Fibroblast of lung (primary cell): ENCODE measurements around the gene FERMT2. TPM values are rescaled to one million over a fixed set of nuclear protein-coding genes. Genes with fewer than 3 reads are reported as not detected.

ENCODE experiments used
- DNase-seq, 2 donors: peaks; one replicate each; pipeline versions ENCODE4 v3.0.0 to v3.0.0-alpha.2; 2010; ENCODE audit warnings: low read depth in 2 of 2
- H2AFZ ChIP-seq: 2 replicates; pipeline ENCODE4 v1.5.1; 2012; ENCODE audit warnings: low read length, control low read depth, inconsistent platforms
- H3K27ac ChIP-seq: 2 replicates; pipeline ENCODE4 v1.5.1; 2011; ENCODE audit warnings: low read length, control low read depth; ENCODE audit not compliant: insufficient read depth
- H3K27me3 ChIP-seq: 2 replicates; pipeline ENCODE4 v1.5.1; 2011; ENCODE audit warnings: mild to moderate bottlenecking, low read length; ENCODE audit not compliant: control insufficient read depth, insufficient read depth
- H3K36me3 ChIP-seq: 2 replicates; pipeline ENCODE4 v1.5.1; 2011; ENCODE audit warnings: low read length; ENCODE audit not compliant: control insufficient read depth, insufficient read depth
- H3K4me1 ChIP-seq: 2 replicates; pipeline ENCODE4 v1.5.1; 2011; ENCODE audit warnings: low read length; ENCODE audit not compliant: control insufficient read depth, insufficient read depth; ENCODE audit errors: extremely low read depth
- H3K4me2 ChIP-seq: 2 replicates; pipeline ENCODE4 v1.5.1; 2011; ENCODE audit warnings: low read length, control low read depth; ENCODE audit not compliant: insufficient read depth; ENCODE audit errors: extremely low read depth
- H3K4me3 ChIP-seq, 4 experiments: fragments of 200-600 bp in 1 of 4; sonication (generic) in 1 of 4; replicated peaks in 1 of 4; 2 replicates each; pipeline ENCODE4 v1.5.1; 2011 to 2016; ENCODE audit warnings: low read length in 4 of 4, low read depth in 3 of 4, mild to moderate bottlenecking in 3 of 4, control low read depth in 2 of 4, inconsistent platforms in 1 of 4, mixed read lengths in 1 of 4; ENCODE audit not compliant: insufficient read depth in 1 of 4; ENCODE audit errors: control extremely low read depth in 1 of 4
- H3K79me2 ChIP-seq: 2 replicates; pipeline ENCODE4 v1.5.1; 2012; ENCODE audit warnings: mild to moderate bottlenecking, low read length, inconsistent platforms; ENCODE audit not compliant: control insufficient read depth, insufficient read depth
- H3K9ac ChIP-seq: 2 replicates; pipeline ENCODE4 v1.5.1; 2011; ENCODE audit warnings: mild to moderate bottlenecking, low read length, control low read depth; ENCODE audit not compliant: insufficient read depth
- H3K9me3 ChIP-seq: 2 replicates; pipeline ENCODE4 v1.5.1; 2012; ENCODE audit warnings: low read depth, low read length; ENCODE audit not compliant: control insufficient read depth, insufficient read depth
- H4K20me1 ChIP-seq: 2 replicates; pipeline ENCODE4 v1.5.1; 2011; ENCODE audit warnings: low read length; ENCODE audit not compliant: control insufficient read depth, insufficient read depth; ENCODE audit errors: extremely low read depth
- CTCF ChIP-seq, 2 donors: IDR thresholded peaks in 1 of 2; conservative IDR thresholded peaks in 1 of 2; 1 replicate in 1 of 2; 2 replicates in 1 of 2; pipeline ENCODE4 v1.5.1; 2011 to 2012; ENCODE audit warnings: low read length in 2 of 2, control low read depth in 1 of 2, inconsistent platforms in 1 of 2, low read depth in 1 of 2, mild to moderate bottlenecking in 1 of 2
- EZH2 ChIP-seq: IDR thresholded peaks from 2 replicates; pipeline ENCODE4 v1.5.1; 2012; ENCODE audit warnings: low read length, control low read depth, mild to moderate bottlenecking; ENCODE audit errors: missing control alignments
- polyA plus RNA-seq, 2 donors: library from polyadenylated mRNA; depleted of rRNA in 1 of 2; stranded (reverse) in 1 of 2; unstranded in 1 of 2; fragments of >200 nt; gene quantifications; 2 replicates each; pipeline ENCODE4 v1.2.1, GENCODE V29; 2011 to 2012; ENCODE audit warnings: missing spikeins in 1 of 2
- total RNA-seq: library from RNA; depleted of rRNA; stranded (reverse); fragments of >200 nt; gene quantifications from 2 replicates; pipeline ENCODE4 v1.2.1, GENCODE V29; 2014

Gene FERMT2
- total and polyA plus RNA-seq, 2 donors (not counting 1 experiment from before 2014, with no cell fraction given), result 111 to 439 TPM

- peaks cover 3% of the 10 kb centered on the region for H3K4me1 ChIP-seq
- H3K79me2 ChIP-seq, result peaks cover 85% of the 10 kb centered on the region
Observed at GRCh38 chr14:52898496-52898895, 52.4 kb downstream of the FERMT2 start.

GRCh38 chr14:52895000-52895399 is 55.9 kb downstream of the FERMT2 start:
- peaks cover 3% of the 10 kb centered on the region for H3K4me1 ChIP-seq
- no peak overlapping the region for H3K9ac ChIP-seq
- no peaks in the 10 kb centered on the region for H3K27me3 ChIP-seq
- H4K20me1 ChIP-seq, result peaks cover 2% of the 10 kb centered on the region
- peaks cover 73% of the 10 kb centered on the region for H3K79me2 ChIP-seq
- H3K9me3 ChIP-seq, result no peaks in the 10 kb centered on the region
- no peak overlapping the region for H3K4me3 ChIP-seq
- H3K36me3 ChIP-seq, result peaks cover 3% of the 10 kb centered on the region
- peak overlapping the region; percentile 11 for H3K4me2 ChIP-seq
- H3K27ac ChIP-seq, result no peak overlapping the region
- DNase-seq, result peak; percentile 64 to 65
- H2AFZ ChIP-seq, result no peak overlapping the region
- TF ChIP-seq EZH2, result no peak
- no peak for TF ChIP-seq CTCF (conservative IDR thresholded peaks at IDR 0.05 in 1 of 2, IDR thresholded peaks at IDR 0.05 in 1 of 2; ENCODE audit: low read depth in 1 of 2, low read length in 2 of 2)

More at GRCh38 chr14:52898496-52898895, 52.4 kb downstream of the FERMT2 start:
- Histone ChIP-seq H3K36me3 (peaks cover 6% of the 10 kb centered on the region), H3K27me3 (no peaks in the 10 kb centered on the region), H3K9ac (no peak overlapping the region), H3K4me2 (no peak overlapping the region), H3K9me3 (no peaks in the 10 kb centered on the region), H3K27ac (no peak overlapping the region), H4K20me1 (peaks cover 2% of the 10 kb centered on the region), H2AFZ (no peak overlapping the region), H3K4me3 (no peak overlapping the region)
- DNase-seq, result peak in 1 of 2 donors; percentile 30
- TF ChIP-seq CTCF (conservative IDR thresholded peaks at IDR 0.05 in 1 of 2, IDR thresholded peaks at IDR 0.05 in 1 of 2; ENCODE audit: low read depth in 1 of 2, low read length in 2 of 2) (no peak), EZH2 (no peak)

GRCh38 chr14:52891800-52892199 is 59.0 kb downstream of the FERMT2 start:
- Histone ChIP-seq H3K4me3 (no peak overlapping the region), H2AFZ (no peak overlapping the region), H3K36me3 (peaks cover 6% of the 10 kb centered on the region), H3K4me1 (peaks cover 3% of the 10 kb centered on the region), H4K20me1 (peaks cover 2% of the 10 kb centered on the region), H3K9ac (no peak overlapping the region), H3K27ac (no peak overlapping the region), H3K27me3 (no peaks in the 10 kb centered on the region), H3K79me2 (peaks cover 72% of the 10 kb centered on the region), H3K4me2 (no peak overlapping the region), H3K9me3 (no peaks in the 10 kb centered on the region)
- DNase-seq, result peak in 1 of 2 donors; percentile 31
- no peak for TF ChIP-seq EZH2
- TF ChIP-seq CTCF (conservative IDR thresholded peaks at IDR 0.05 in 1 of 2, IDR thresholded peaks at IDR 0.05 in 1 of 2; ENCODE audit: low read depth in 1 of 2, low read length in 2 of 2), result no peak
